Caco-2 (cell line): ENCODE results near the gene ANTXR2. TPM values are rescaled to one million over a fixed set of nuclear protein-coding genes. Genes with fewer than 3 reads are reported as not detected.
"Not testable (repeated sequence)": the region's sequence is repeated elsewhere in the genome, so short reads cannot be mapped to it uniquely, and the experiment has no call there.

Experiments
- BruUV-seq: library from RNA; stranded (reverse); fragments of 400-500 nt; replicated peaks from 2 replicates; lab custom pipeline; 2021; lab: Mats Ljungman, UMichigan
- CTCF ChIA-PET: fragments of 300-600 bp; sonication (Branson Sonifier 250); formaldehyde crosslinking; loops from one replicate; lab custom pipeline; 2022; ENCODE audit warnings: antibody characterized with exemption; lab: Charles Lee
- POLR2A ChIA-PET: fragments of 300-600 bp; sonication (Branson Sonifier 250); formaldehyde crosslinking; loops from one replicate; lab custom pipeline; 2022; ENCODE audit warnings: antibody characterized with exemption; lab: Charles Lee
- DNase-seq, 2 experiments: peaks; one replicate each; pipeline versions ENCODE4 v3.0.0 to v3.0.0-alpha.2; 2020 to 2022
- H3K27me3 ChIP-seq: replicated peaks from 2 replicates; pipeline ENCODE4 v1.6.0; 2011; ENCODE audit warnings: low read length; ENCODE audit not compliant: control insufficient read depth, insufficient read depth
- H3K36me3 ChIP-seq: 2 replicates; pipeline ENCODE4 v1.5.1; 2011; ENCODE audit warnings: low read length; ENCODE audit not compliant: control insufficient read depth, insufficient read depth
- H3K4me1 ChIP-seq: fragments of 250-450 bp; sonication (Bioruptor Pico); 2 replicates; pipeline ENCODE4 v1.5.1; 2020; ENCODE audit warnings: mild to moderate bottlenecking
- H3K4me3 ChIP-seq: 2 replicates; pipeline ENCODE4 v1.5.1; 2011; ENCODE audit warnings: low read depth, mild to moderate bottlenecking, control low read depth, low read length
- H3K9me3 ChIP-seq: fragments of 250-450 bp; sonication (Bioruptor Pico); 2 replicates; pipeline ENCODE4 v1.5.1; 2020; ENCODE audit warnings: mild to moderate bottlenecking, moderate library complexity
- H3K27ac Mint-ChIP-seq: one replicate; pipeline ENCODE4 v1.8.0; 2022; ENCODE audit warnings: mixed read lengths; ENCODE audit not compliant: unreplicated experiment
- H3K27me3 Mint-ChIP-seq: one replicate; pipeline ENCODE4 v1.8.0; 2022; ENCODE audit warnings: mixed read lengths; ENCODE audit not compliant: insufficient read depth, unreplicated experiment
- H3K36me3 Mint-ChIP-seq: one replicate; pipeline ENCODE4 v1.8.0; 2022; ENCODE audit warnings: mild to moderate bottlenecking, mixed read lengths; ENCODE audit not compliant: insufficient read depth, unreplicated experiment
- H3K4me1 Mint-ChIP-seq: one replicate; pipeline ENCODE4 v1.8.0; 2022; ENCODE audit warnings: low read depth, mixed read lengths; ENCODE audit not compliant: unreplicated experiment
- H3K4me3 Mint-ChIP-seq: one replicate; pipeline ENCODE4 v1.8.0; 2022; ENCODE audit warnings: mild to moderate bottlenecking, moderate library complexity, mixed read lengths; ENCODE audit not compliant: unreplicated experiment
- H3K9me3 Mint-ChIP-seq: one replicate; pipeline ENCODE4 v1.8.0; 2022; ENCODE audit warnings: mixed read lengths; ENCODE audit not compliant: unreplicated experiment
- intact Hi-C: fragments of 100-400 bp; cut with micrococcal nuclease; formaldehyde crosslinking; loops from one replicate; pipeline ENCODE4 v1.10.0; 2022; ENCODE audit not compliant: unreplicated experiment
- total RNA-seq: library from RNA; stranded (reverse); gene quantifications from 2 replicates; pipeline ENCODE4 v1.2.3, GENCODE V29; 2022
- TF ChIP-seq, protein P1 (sequence below), 2 experiments: fragments of 200-600 bp in 1 of 2; IDR thresholded peaks; 1 replicate in 1 of 2; 2 replicates in 1 of 2; pipeline versions ENCODE4 v1.5.1 to v1.8.0; 2011 to 2022; ENCODE audit warnings: antibody characterized with exemption in 1 of 2, control low read depth in 1 of 2, inconsistent platforms in 1 of 2, low read depth in 1 of 2, low read length in 1 of 2, mild to moderate bottlenecking in 1 of 2, moderate library complexity in 1 of 2; ENCODE audit not compliant: insufficient read depth in 1 of 2, severe bottlenecking in 1 of 2, unreplicated experiment in 1 of 2

The ANTXR2 gene
- total RNA-seq, 1 experiment from 2014 or later: 1.4 TPM

GRCh38 chr4:79991601-79992000 lies 81.4 kb downstream of the ANTXR2 start:
- Mint-ChIP-seq H3K4me3 (no peak overlapping the region), H3K27me3 (peaks cover 7% of the 10 kb centered on the region), H3K9me3 (no peaks in the 10 kb centered on the region), H3K36me3 (no peaks in the 10 kb centered on the region), H3K27ac (no peak overlapping the region), H3K4me1 (no peaks in the 10 kb centered on the region)
- POLR2A ChIA-PET: no interaction called here
- Histone ChIP-seq H3K36me3 (no peaks in the 10 kb centered on the region), H3K4me3 (no peak overlapping the region), H3K4me1 (no peaks in the 10 kb centered on the region), H3K27me3 (no peaks in the 10 kb centered on the region), H3K9me3 (no peaks in the 10 kb centered on the region)
- no peak for DNase-seq
- BruUV-seq: no TSS peak
- intact Hi-C loops: no loop called here
- TF ChIP-seq, protein P1, sequence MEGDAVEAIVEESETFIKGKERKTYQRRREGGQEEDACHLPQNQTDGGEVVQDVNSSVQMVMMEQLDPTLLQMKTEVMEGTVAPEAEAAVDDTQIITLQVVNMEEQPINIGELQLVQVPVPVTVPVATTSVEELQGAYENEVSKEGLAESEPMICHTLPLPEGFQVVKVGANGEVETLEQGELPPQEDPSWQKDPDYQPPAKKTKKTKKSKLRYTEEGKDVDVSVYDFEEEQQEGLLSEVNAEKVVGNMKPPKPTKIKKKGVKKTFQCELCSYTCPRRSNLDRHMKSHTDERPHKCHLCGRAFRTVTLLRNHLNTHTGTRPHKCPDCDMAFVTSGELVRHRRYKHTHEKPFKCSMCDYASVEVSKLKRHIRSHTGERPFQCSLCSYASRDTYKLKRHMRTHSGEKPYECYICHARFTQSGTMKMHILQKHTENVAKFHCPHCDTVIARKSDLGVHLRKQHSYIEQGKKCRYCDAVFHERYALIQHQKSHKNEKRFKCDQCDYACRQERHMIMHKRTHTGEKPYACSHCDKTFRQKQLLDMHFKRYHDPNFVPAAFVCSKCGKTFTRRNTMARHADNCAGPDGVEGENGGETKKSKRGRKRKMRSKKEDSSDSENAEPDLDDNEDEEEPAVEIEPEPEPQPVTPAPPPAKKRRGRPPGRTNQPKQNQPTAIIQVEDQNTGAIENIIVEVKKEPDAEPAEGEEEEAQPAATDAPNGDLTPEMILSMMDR (IDR thresholded peaks at IDR 0.05; ENCODE audit: insufficient read depth in 1 of 2, low read depth in 1 of 2, low read length in 1 of 2, severe bottlenecking in 1 of 2, unreplicated experiment in 1 of 2): no peak
- CTCF ChIA-PET: no interaction called here

DNA sequence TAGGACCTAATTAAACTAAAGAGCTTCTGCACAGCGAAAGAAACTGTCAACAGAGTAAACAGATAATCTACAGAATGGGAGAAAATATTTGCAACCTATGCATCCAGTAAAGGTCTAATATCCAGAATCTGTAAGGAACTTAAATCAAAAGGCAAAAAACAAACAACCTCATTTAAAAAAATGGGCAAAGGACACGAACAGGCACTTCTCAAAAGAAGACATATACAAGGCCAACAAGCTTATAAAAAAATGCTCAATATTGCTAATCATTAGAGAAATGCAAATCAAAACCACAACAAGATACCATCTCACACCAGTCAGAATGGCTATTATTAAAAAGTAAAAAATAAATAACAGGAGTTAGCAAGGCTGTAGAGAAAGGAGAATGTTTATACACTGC lies 81.9 kb downstream of the ANTXR2 start:
- BruUV-seq, H3K27ac Mint-ChIP-seq, POLR2A ChIA-PET, DNase-seq, H3K4me3 Mint-ChIP-seq, H3K4me1 Mint-ChIP-seq, H3K9me3 ChIP-seq, H3K4me3 ChIP-seq, H3K36me3 ChIP-seq, H3K4me1 ChIP-seq, intact Hi-C loops, H3K27me3 Mint-ChIP-seq, H3K27me3 ChIP-seq, H3K9me3 Mint-ChIP-seq, CTCF ChIA-PET, H3K36me3 Mint-ChIP-seq: not testable (repeated sequence)

DNA sequence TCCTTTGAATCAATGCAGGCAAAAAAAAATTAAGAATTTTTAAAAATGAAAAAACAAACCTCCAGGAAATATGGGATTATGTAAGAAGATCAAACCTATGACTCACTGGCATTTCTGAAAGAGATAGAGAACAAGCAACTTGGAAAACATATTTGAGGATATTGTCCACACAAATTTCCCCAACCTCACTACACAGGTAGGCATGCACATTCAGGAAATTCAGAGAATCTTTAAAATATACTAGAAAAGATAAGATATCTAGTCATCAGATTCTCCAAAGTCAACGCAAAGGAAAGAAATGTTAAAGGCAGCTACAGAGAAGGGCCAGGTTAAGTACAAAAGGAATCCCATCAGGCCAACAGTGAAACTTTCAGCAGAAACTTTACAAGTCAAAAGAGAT lies 85.6 kb downstream of the ANTXR2 start:
- Mint-ChIP-seq H3K4me3 (no peak overlapping the region), H3K27ac (no peak overlapping the region), H3K27me3 (peaks cover 7% of the 10 kb centered on the region), H3K9me3 (no peaks in the 10 kb centered on the region), H3K36me3 (no peaks in the 10 kb centered on the region), H3K4me1 (no peaks in the 10 kb centered on the region)
- intact Hi-C loops: no loop called here
- POLR2A ChIA-PET: no interaction called here
- Histone ChIP-seq H3K9me3 (no peaks in the 10 kb centered on the region), H3K4me1 (no peaks in the 10 kb centered on the region), H3K4me3 (no peak overlapping the region), H3K27me3 (no peaks in the 10 kb centered on the region), H3K36me3 (no peaks in the 10 kb centered on the region)
- CTCF ChIA-PET: no interaction called here
- TF ChIP-seq, protein P1 (IDR thresholded peaks at IDR 0.05; ENCODE audit: insufficient read depth in 1 of 2, low read depth in 1 of 2, low read length in 1 of 2, severe bottlenecking in 1 of 2, unreplicated experiment in 1 of 2): no peak
- no TSS peak for BruUV-seq
- DNase-seq: no peak

GRCh38 chr4:79983431-79983830 lies 89.6 kb downstream of the ANTXR2 start:
- Histone ChIP-seq H3K9me3 (no peaks in the 10 kb centered on the region), H3K27me3 (no peaks in the 10 kb centered on the region), H3K4me3 (no peak overlapping the region), H3K36me3 (no peaks in the 10 kb centered on the region), H3K4me1 (no peaks in the 10 kb centered on the region)
- no peaks in the 10 kb centered on the region for H3K4me1 Mint-ChIP-seq
- H3K9me3 Mint-ChIP-seq: no peaks in the 10 kb centered on the region
- intact Hi-C loops: no loop called here
- H3K36me3 Mint-ChIP-seq: no peaks in the 10 kb centered on the region
- BruUV-seq: no TSS peak
- no peak overlapping the region for H3K4me3 Mint-ChIP-seq
- no peak for DNase-seq
- ChIA-PET POLR2A (no interaction called here), CTCF (no interaction called here)
- H3K27ac Mint-ChIP-seq: no peak overlapping the region
- H3K27me3 Mint-ChIP-seq: peaks cover 2% of the 10 kb centered on the region
- TF ChIP-seq, protein P1 (IDR thresholded peaks at IDR 0.05; ENCODE audit: insufficient read depth in 1 of 2, low read depth in 1 of 2, low read length in 1 of 2, severe bottlenecking in 1 of 2, unreplicated experiment in 1 of 2): no peak
